ENCODE data around the gene SRI.

The SRI gene

GRCh38 chr7:88224601-88225275 lies 4.9 kb upstream of the SRI start:
- TF ChIP-seq CTCF (IDR thresholded peaks at IDR 0.05; ENCODE audit: insufficient read depth, missing control alignments) = no peak
- no peak for DNase-seq (ENCODE audit: insufficient read length, low spot score)
- FAIRE-seq = no peak

GRCh38 chr7:88223265-88223664 lies 3.4 kb upstream of the SRI start:
- FAIRE-seq = no peak
- TF ChIP-seq CTCF (IDR thresholded peaks at IDR 0.05; ENCODE audit: insufficient read depth, missing control alignments) = no peak
- DNase-seq (ENCODE audit: insufficient read length, low spot score) = no peak

DNA sequence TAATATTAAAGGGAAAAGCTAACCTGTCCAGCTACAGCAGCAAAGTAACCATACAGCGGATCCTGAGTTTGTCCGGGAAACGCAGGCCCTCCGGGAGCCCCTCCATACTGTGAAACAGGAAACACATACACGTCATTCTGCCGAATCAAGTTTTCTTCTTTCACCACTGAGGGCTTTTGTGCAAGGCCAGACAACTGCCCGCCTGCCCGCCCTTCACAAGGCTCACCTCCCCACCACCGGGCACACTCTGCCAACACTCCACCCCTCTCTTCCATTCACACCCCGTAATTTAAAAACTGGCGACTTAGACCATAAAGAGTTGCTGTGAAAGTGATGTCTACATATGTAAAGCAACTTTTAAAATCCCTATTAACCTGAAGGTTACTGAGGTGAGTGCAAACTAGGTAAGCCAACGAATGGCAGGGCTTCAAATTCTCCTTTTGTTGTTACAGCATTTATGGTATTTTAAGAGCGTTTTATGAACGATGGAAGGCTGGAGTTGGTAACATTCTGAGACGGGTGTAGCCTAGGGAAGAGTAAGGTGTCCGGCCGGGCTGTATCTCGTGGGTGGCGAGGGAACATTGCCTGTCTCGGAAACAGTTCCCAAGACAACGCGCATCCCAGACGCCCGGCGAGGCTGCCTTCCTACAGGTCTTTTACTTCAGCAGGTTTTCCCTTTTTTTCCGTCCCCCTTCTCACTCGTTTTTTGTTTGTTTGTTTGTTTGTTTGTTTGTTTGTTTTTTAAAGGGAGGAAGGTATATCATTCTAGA lies 817 bp downstream of the SRI start:
- FAIRE-seq = no peak
- TF ChIP-seq CTCF (IDR thresholded peaks at IDR 0.05; ENCODE audit: insufficient read depth, missing control alignments) = no peak
- DNase-seq (ENCODE audit: insufficient read length, low spot score) = no peak

- DNase-seq (ENCODE audit: insufficient read length, low spot score) (no peak), FAIRE-seq (no peak)
These were observed 1.5 kb downstream of the SRI start for GRCh38 chr7:88218429-88218745.

DNA sequence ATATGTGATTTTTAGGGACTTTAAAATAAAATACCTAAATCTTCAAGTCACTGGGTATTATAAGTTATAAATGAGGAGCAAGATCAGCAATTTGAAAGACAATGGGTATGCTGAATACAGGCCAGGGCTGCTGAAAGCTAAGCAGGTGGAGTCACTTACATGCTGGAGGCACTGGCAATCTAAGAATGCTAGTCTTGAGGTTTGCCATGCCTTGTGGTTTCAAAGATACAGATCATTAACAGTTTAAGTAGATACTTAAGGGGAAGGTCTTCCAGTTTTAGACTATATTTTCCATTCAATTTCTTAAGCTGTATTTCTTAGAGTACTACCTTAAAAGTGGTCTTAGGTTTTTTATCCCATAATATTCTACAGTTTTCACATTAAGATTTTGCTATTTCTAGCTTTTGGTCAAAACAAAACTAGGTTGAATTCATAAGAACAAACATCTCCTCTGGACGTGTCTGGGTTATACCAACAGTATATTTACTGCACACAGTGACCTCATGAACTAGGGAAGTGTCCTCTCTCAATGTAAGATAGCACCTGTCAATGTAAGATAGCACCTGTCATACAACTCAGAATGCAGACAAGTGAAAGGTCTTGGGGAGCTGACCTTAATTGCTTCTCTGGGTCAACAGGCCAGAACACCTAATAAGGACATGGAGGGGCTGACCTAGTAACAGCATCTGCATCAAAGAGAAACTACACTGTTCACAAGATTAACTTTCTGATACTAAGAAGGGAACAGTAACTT lies 2.0 kb downstream of the SRI start:
- TF ChIP-seq CTCF (IDR thresholded peaks at IDR 0.05; ENCODE audit: insufficient read depth, missing control alignments) = no peak
- FAIRE-seq = no peak
- DNase-seq (ENCODE audit: insufficient read length, low spot score) = no peak

More at GRCh38 chr7:88218429-88218745, 1.5 kb downstream of the SRI start:
- TF ChIP-seq CTCF (IDR thresholded peaks at IDR 0.05; ENCODE audit: insufficient read depth, missing control alignments) = no peak

- FAIRE-seq (no peak), DNase-seq (ENCODE audit: insufficient read length, low spot score) (no peak)
- TF ChIP-seq CTCF (IDR thresholded peaks at IDR 0.05; ENCODE audit: insufficient read depth, missing control alignments) = no peak
These were observed 3.6 kb downstream of the SRI start for GRCh38 chr7:88216276-88216675.
